B cell (primary cell): Measurements from ENCODE around the gene GART. TPM values are rescaled to one million over a fixed set of nuclear protein-coding genes. Genes with fewer than 3 reads are reported as not detected.

Experiments
- ATAC-seq: fragments of 200-7000 bp; cut with Tn5 transposase; one replicate; pipeline ENCODE4 v1.10.0; 2021; ENCODE audit warnings: low read depth, mild to moderate bottlenecking, moderate number of reproducible peaks, moderate library complexity
- CTCF ChIA-PET: fragments of 350-600 bp; sonication (Branson Sonifier 250); formaldehyde crosslinking; loops from one replicate; lab custom pipeline; 2021; ENCODE audit warnings: antibody characterized with exemption, inconsistent platforms; lab: Charles Lee
- POLR2A ChIA-PET: fragments of 350-600 bp; sonication (Branson Sonifier 250); formaldehyde crosslinking; loops from one replicate; lab custom pipeline; 2021; ENCODE audit warnings: antibody characterized with exemption; lab: Charles Lee
- DNase-seq: peaks from one replicate; pipeline ENCODE4 v3.0.0; 2013
- H2AFZ ChIP-seq: 2 replicates; pipeline ENCODE4 v1.6.1; 2012; ENCODE audit warnings: mild to moderate bottlenecking, low read depth, low read length; ENCODE audit not compliant: insufficient read depth, poor library complexity, severe bottlenecking
- H3K27ac ChIP-seq, 2 donors: 1 replicate in 1 of 2; 2 replicates in 1 of 2; pipeline ENCODE4 v1.5.1; 2012 to 2013; ENCODE audit warnings: low read length in 2 of 2, mild to moderate bottlenecking in 2 of 2, moderate library complexity in 1 of 2
- H3K27me3 ChIP-seq, 4 experiments: fragments of 200-600 bp in 1 of 4; sonication (generic) in 1 of 4; replicated peaks in 1 of 4; 1 replicate in 2 of 4; 2 replicates in 2 of 4; pipeline versions ENCODE4 v1.6.1 to v1.7.0; 2013 to 2016; ENCODE audit warnings: low read length in 3 of 4, mild to moderate bottlenecking in 2 of 4, mixed read lengths in 1 of 4, moderate library complexity in 1 of 4; ENCODE audit not compliant: insufficient read depth in 4 of 4, control insufficient read depth in 3 of 4; ENCODE audit errors: control extremely low read depth in 1 of 4
- H3K36me3 ChIP-seq, 2 experiments: replicated peaks in 1 of 2; 1 replicate in 1 of 2; 2 replicates in 1 of 2; pipeline versions ENCODE4 v1.6.1 to v1.7.1; 2013; ENCODE audit warnings: low read length in 1 of 2; ENCODE audit not compliant: insufficient read depth in 2 of 2, control insufficient read depth in 1 of 2; ENCODE audit errors: control extremely low read depth in 1 of 2, extremely low read depth in 1 of 2
- H3K4me1 ChIP-seq, 2 donors: fragments of 200-600 bp in 1 of 2; sonication (generic) in 1 of 2; 1 replicate in 1 of 2; 2 replicates in 1 of 2; pipeline versions ENCODE4 v1.5.1 to v1.6.1; 2013 to 2017; ENCODE audit warnings: low read length in 2 of 2; ENCODE audit not compliant: control insufficient read depth in 2 of 2, insufficient read depth in 2 of 2
- H3K4me2 ChIP-seq: replicated peaks from 2 replicates; pipeline ENCODE3; 2012; ENCODE audit warnings: mild to moderate bottlenecking, low read depth, low read length; ENCODE audit not compliant: poor library complexity, severe bottlenecking
- H3K4me3 ChIP-seq, 5 experiments: fragments of 200-600 bp in 1 of 5; sonication (generic) in 1 of 5; 1 replicate in 3 of 5; 2 replicates in 2 of 5; pipeline versions ENCODE4 v1.5.1 to v1.7.0; 2011 to 2016; ENCODE audit warnings: low read length in 4 of 5, mild to moderate bottlenecking in 4 of 5, low read depth in 2 of 5, control low read depth in 1 of 5, moderate library complexity in 1 of 5; ENCODE audit not compliant: insufficient read depth in 1 of 5; ENCODE audit errors: control extremely low read depth in 1 of 5, extremely low read depth in 1 of 5
- H3K79me2 ChIP-seq: fragments of 200-600 bp; sonication (generic); one replicate; pipeline ENCODE4 v1.6.0; 2016; ENCODE audit warnings: low read length; ENCODE audit not compliant: control insufficient read depth, insufficient read depth
- H3K9ac ChIP-seq: fragments of 200-600 bp; sonication (generic); 2 replicates; pipeline ENCODE4 v1.6.1; 2017; ENCODE audit warnings: mild to moderate bottlenecking, low read length, moderate library complexity
- H3K9me3 ChIP-seq, 3 donors: one replicate each; pipeline versions ENCODE4 v1.6.1 to v1.7.1; 2013; ENCODE audit warnings: low read length in 2 of 3; ENCODE audit not compliant: control insufficient read depth in 2 of 3, insufficient read depth in 1 of 3; ENCODE audit errors: control extremely low read depth in 1 of 3
- H4K20me1 ChIP-seq: 2 replicates; pipeline ENCODE4 v1.6.0; 2012; ENCODE audit warnings: mild to moderate bottlenecking, low read length; ENCODE audit not compliant: insufficient read depth, control insufficient read depth, poor library complexity, severe bottlenecking
- H3K27ac Mint-ChIP-seq: one replicate; pipeline ENCODE4 v1.8.0; 2021; ENCODE audit warnings: mixed read lengths
- H3K27me3 Mint-ChIP-seq: one replicate; pipeline ENCODE4 v1.8.0; 2021; ENCODE audit warnings: mixed read lengths
- H3K4me1 Mint-ChIP-seq: one replicate; pipeline ENCODE4 v1.8.0; 2021; ENCODE audit warnings: mixed read lengths
- H3K4me3 Mint-ChIP-seq: one replicate; pipeline ENCODE4 v1.8.0; 2021; ENCODE audit warnings: mixed read lengths
- H3K9me3 Mint-ChIP-seq: one replicate; pipeline ENCODE4 v1.8.0; 2022; ENCODE audit warnings: mixed read lengths; ENCODE audit not compliant: insufficient read depth
- EZH2 ChIP-seq: IDR thresholded peaks from 2 replicates; pipeline ENCODE4 v1.6.1; 2012; ENCODE audit warnings: borderline replicate concordance, low read depth, mild to moderate bottlenecking, moderate library complexity, low read length; ENCODE audit not compliant: insufficient read depth, poor library complexity, severe bottlenecking
- WGBS: methylation state at CpG from one replicate; pipeline ENCODE4 v1.1.5; 2013; ENCODE audit warnings: missing lambda C conversion rate; ENCODE audit not compliant: insufficient coverage; 5-methylcytosine and 5-hydroxymethylcytosine counted together
- intact Hi-C: fragments of 100-400 bp; cut with micrococcal nuclease; formaldehyde crosslinking; loops from one replicate; pipeline ENCODE4 v1.10.0; 2022
- polyA plus RNA-seq: library from polyadenylated mRNA; depleted of rRNA; stranded (reverse); fragments of >200 nt; gene quantifications from 2 replicates; pipeline ENCODE4 v1.2.3, GENCODE V29; 2012
- total RNA-seq, 2 donors: library from RNA; stranded (reverse); fragments of 120-200 nt in 1 of 2; gene quantifications; 1 replicate in 1 of 2; 2 replicates in 1 of 2; pipeline versions ENCODE4 v1.2.3 to v1.2.4, GENCODE V29; 2013 to 2022
- TF ChIP-seq, protein P1 (sequence below): fragments of 200-600 bp; IDR thresholded peaks from one replicate; pipeline ENCODE4 v1.8.0; 2022; ENCODE audit warnings: antibody characterized with exemption, mild to moderate bottlenecking

GART gene
- total and polyA plus RNA-seq, 2 donors (not counting 1 experiment from before 2014, with no cell fraction given), result 8.7 to 58.3 TPM

GRCh38 chr21:33550772-33551660 is 9.1 kb upstream of the GART start:
- TF ChIP-seq, protein P1, sequence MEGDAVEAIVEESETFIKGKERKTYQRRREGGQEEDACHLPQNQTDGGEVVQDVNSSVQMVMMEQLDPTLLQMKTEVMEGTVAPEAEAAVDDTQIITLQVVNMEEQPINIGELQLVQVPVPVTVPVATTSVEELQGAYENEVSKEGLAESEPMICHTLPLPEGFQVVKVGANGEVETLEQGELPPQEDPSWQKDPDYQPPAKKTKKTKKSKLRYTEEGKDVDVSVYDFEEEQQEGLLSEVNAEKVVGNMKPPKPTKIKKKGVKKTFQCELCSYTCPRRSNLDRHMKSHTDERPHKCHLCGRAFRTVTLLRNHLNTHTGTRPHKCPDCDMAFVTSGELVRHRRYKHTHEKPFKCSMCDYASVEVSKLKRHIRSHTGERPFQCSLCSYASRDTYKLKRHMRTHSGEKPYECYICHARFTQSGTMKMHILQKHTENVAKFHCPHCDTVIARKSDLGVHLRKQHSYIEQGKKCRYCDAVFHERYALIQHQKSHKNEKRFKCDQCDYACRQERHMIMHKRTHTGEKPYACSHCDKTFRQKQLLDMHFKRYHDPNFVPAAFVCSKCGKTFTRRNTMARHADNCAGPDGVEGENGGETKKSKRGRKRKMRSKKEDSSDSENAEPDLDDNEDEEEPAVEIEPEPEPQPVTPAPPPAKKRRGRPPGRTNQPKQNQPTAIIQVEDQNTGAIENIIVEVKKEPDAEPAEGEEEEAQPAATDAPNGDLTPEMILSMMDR, result no peak
- no peak for TF ChIP-seq EZH2
- Histone ChIP-seq H3K36me3 (peaks cover 20 to 83% of the 10 kb centered on the region in 2 experiments), H3K4me3 (no peak overlapping the region), H3K4me2 (no peak overlapping the region), H3K79me2 (peaks cover 100% of the 10 kb centered on the region), H4K20me1 (peaks cover 90% of the 10 kb centered on the region), H2AFZ (no peak overlapping the region), H3K27me3 (no peaks in the 10 kb centered on the region), H3K9ac (no peak overlapping the region), H3K4me1 (peaks cover 0 to 6% of the 10 kb centered on the region in 2 donors), H3K27ac (no peak overlapping the region), H3K9me3 (no peaks in the 10 kb centered on the region)
- H3K4me3 Mint-ChIP-seq, result no peak overlapping the region
- CTCF ChIA-PET, result interaction anchor here (1.1 kb wide), 1 partner anchor 28 kb away, joined by 3 read pairs; no protein-coding TSS in a partner anchor
- H3K9me3 Mint-ChIP-seq, result peaks cover 4% of the 10 kb centered on the region
- intact Hi-C loops, result no loop called here
- POLR2A ChIA-PET, result no interaction called here
- no peak overlapping the region for H3K27ac Mint-ChIP-seq
- 98% methylated on average over 20 of the region's 23 CpGs for WGBS
- ATAC-seq (no peak), DNase-seq (no peak)
- H3K4me1 Mint-ChIP-seq, result peaks cover 24% of the 10 kb centered on the region
- H3K27me3 Mint-ChIP-seq, result no peaks in the 10 kb centered on the region
